ENCODE results near the gene CCDC60. TPM values are rescaled to one million over a fixed set of nuclear protein-coding genes. Genes with fewer than 3 reads are reported as not detected.

CCDC60 gene, protein sequence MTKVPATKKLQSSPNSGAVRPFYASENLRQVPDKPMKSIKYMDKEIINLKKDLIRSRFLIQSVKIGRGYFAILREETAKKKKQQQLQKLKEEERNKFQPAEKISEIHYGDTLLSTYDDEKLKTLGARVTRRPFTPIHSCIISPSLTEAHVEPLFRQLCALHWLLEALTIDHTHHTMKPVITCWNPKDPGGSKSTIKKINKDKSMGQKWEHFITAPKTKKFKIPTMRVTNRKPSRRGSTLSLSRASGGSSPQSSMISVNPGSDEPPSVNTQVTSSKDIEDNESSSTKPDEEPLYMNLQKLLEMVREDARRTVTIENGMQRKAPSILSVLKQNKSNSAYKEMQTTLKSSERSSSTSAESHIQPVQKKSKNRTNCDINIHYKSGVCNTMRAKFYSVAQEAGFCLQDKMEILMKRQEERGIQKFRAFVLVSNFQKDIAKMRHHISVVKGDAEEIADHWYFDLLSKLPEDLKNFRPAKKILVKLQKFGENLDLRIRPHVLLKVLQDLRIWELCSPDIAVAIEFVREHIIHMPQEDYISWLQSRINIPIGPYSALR
- total RNA-seq = not detected

GRCh38 chr12:119334430-119335170 lies at the start of gene CCDC60:
CCDC60 (plus strand) TSS chr12:119334729; CDS start chr12:119335177, 448 bp downstream.
- Mint-ChIP-seq H3K9me3 (no peaks in the 10 kb centered on the region), H3K4me1 (no peaks in the 10 kb centered on the region), H3K27ac (no peak within 1 kb of the TSS), H3K27me3 (peaks cover 12% of the 10 kb centered on the region), H3K36me3 (ENCODE audit: low read depth) (no peaks in the 10 kb centered on the region), H3K4me3 (no peak within 1 kb of the TSS)
- ATAC-seq (replicated peaks) = no peak

DNA sequence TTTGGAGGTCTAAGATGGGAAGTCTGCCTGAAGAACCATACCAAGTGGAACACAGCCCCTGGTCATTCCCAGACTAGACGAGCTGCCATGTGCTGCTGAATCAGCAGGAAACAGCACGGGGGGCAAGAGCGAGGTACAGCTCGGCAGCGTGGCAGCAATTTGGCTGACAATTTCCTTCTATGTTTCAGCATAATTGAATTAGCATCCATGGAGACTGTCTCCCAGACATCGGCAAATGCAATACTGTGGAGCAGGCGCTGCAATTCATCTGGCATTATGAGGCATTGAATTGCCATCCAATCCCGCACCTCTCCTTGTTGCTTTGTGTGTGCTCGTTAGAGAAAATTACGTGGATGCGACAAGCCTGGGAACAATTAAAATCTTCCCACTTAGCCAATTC lies 46.0 kb upstream of the CCDC60 start:
- Mint-ChIP-seq H3K27ac (no peak overlapping the region), H3K4me3 (no peak overlapping the region), H3K27me3 (peaks cover 3% of the 10 kb centered on the region), H3K9me3 (no peaks in the 10 kb centered on the region), H3K4me1 (no peaks in the 10 kb centered on the region), H3K36me3 (ENCODE audit: low read depth) (no peaks in the 10 kb centered on the region)
- no peak for ATAC-seq (replicated peaks)

GRCh38 chr12:119292893-119293630 lies 41.5 kb upstream of the CCDC60 start:
- Mint-ChIP-seq H3K4me1 (no peaks in the 10 kb centered on the region), H3K9me3 (no peaks in the 10 kb centered on the region), H3K27me3 (peaks cover 1% of the 10 kb centered on the region), H3K4me3 (no peak overlapping the region), H3K27ac (no peak overlapping the region), H3K36me3 (ENCODE audit: low read depth) (no peaks in the 10 kb centered on the region)
- ATAC-seq (replicated peaks) = no peak

GRCh38 chr12:119294211-119294610 lies 40.3 kb upstream of the CCDC60 start:
- no peak overlapping the region for H3K27ac Mint-ChIP-seq
- no peaks in the 10 kb centered on the region for H3K36me3 Mint-ChIP-seq (ENCODE audit: low read depth)
- no peaks in the 10 kb centered on the region for H3K9me3 Mint-ChIP-seq
- no peak for ATAC-seq (replicated peaks)
- H3K4me1 Mint-ChIP-seq = no peaks in the 10 kb centered on the region
- no peak overlapping the region for H3K4me3 Mint-ChIP-seq
- no peaks in the 10 kb centered on the region for H3K27me3 Mint-ChIP-seq

DNA sequence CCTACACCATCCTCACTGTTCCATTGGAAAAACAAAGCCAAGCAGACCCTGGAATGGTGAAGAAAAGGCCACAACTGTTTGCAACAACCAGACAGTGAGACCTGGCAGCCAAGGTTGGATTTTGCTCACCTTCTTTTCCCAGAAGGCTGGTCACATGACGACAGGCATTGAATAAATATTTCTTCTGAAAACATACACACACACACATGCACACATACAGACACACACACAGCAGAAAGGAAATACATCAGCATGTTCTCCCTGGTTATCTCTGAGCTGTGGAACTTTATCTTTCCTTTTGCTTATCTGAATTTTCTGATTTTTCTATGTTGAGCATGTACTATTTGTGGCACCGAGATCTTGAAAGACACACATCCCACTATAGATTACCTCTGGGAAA lies 38.0 kb upstream of the CCDC60 start:
- Mint-ChIP-seq H3K27ac (no peak overlapping the region), H3K9me3 (no peaks in the 10 kb centered on the region), H3K36me3 (ENCODE audit: low read depth) (no peaks in the 10 kb centered on the region), H3K4me3 (no peak overlapping the region), H3K27me3 (peaks cover 3% of the 10 kb centered on the region), H3K4me1 (no peaks in the 10 kb centered on the region)
- no peak for ATAC-seq (replicated peaks)

DNA sequence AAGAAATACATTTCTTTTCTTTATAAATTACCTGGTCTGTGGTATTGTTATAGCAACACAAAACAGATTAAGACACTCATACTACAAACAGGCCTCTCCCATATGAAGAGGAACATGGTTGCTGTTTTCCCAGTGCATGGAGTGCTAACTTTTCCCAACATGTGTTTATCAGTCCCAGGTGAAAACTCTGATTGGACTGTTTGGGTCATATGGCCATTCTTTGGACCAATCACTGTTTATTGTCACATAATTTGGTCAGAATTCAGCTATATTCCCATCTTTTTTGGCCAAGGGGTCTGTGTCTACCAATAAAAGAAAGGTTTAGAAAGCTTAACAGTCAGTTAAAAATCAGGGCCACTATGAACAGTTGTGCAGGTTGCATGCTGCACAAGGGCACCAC lies 35.4 kb upstream of the CCDC60 start:
- no peaks in the 10 kb centered on the region for H3K36me3 Mint-ChIP-seq (ENCODE audit: low read depth)
- no peaks in the 10 kb centered on the region for H3K4me1 Mint-ChIP-seq
- H3K27ac Mint-ChIP-seq = no peak overlapping the region
- H3K4me3 Mint-ChIP-seq = no peak overlapping the region
- no peaks in the 10 kb centered on the region for H3K9me3 Mint-ChIP-seq
- peaks cover 3% of the 10 kb centered on the region for H3K27me3 Mint-ChIP-seq
- ATAC-seq (replicated peaks) = no peak

- Mint-ChIP-seq H3K27me3 (peaks cover 7% of the 10 kb centered on the region), H3K9me3 (no peaks in the 10 kb centered on the region), H3K4me3 (no peak overlapping the region), H3K36me3 (ENCODE audit: low read depth) (no peaks in the 10 kb centered on the region), H3K4me1 (no peaks in the 10 kb centered on the region), H3K27ac (no peak overlapping the region)
- ATAC-seq (replicated peaks) = no peak
Measured at GRCh38 chr12:119301379-119301778, 33.1 kb upstream of the CCDC60 start.

DNA sequence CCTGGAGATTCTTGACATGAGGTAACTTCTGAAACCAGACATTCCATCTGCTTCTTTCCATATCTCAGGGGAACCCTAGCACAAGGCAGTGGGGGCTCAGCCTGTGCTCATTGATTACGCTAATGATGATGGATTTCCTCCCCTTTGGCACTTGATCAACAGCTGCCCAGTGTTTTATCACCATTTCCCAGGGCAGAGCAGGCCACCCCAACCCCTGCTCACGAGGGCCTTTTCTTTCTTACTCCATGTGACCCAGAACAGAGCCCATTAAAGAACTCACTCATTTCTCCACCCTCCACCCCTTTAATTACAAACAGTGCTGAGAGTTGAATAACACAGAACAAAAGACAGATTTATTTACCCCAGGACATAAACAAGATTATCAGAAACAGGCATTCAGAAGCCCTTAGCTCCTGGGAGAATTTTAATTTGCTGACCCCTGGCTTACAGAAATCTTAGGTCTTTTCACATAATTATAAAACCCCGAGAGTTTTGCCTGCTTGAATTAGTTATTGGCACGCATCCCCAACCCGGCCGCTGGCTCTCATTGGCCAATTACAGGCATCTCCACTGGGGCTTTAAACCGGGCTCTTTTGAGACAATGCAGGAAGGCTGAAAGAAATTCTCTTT lies 32.0 kb upstream of the CCDC60 start:
- Mint-ChIP-seq H3K4me3 (no peak overlapping the region), H3K9me3 (no peaks in the 10 kb centered on the region), H3K36me3 (ENCODE audit: low read depth) (no peaks in the 10 kb centered on the region), H3K4me1 (no peaks in the 10 kb centered on the region), H3K27me3 (peaks cover 7% of the 10 kb centered on the region), H3K27ac (no peak overlapping the region)
- ATAC-seq (replicated peaks) = no peak

DNA sequence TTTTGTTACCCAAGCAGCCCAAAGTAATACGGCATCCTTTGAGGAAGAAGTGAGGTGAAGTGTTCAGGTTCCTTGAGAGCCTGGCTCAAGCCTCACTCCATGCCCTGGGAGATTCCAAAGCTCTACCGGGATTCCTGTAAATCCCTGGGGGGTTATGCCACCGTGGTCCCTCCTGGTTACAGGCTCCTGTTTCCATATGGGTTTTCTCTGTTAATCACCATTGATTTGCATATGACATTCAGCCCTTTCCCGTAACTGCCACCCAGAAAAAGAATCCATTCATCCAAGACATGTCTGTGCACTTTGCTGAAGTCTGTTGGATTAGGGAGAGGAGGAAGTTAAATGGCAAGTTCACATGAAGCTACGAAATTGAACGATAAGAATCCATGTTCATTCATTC lies 27.9 kb upstream of the CCDC60 start:
- H3K27me3 Mint-ChIP-seq = peaks cover 4% of the 10 kb centered on the region
- no peak overlapping the region for H3K27ac Mint-ChIP-seq
- no peak for ATAC-seq (replicated peaks)
- H3K4me1 Mint-ChIP-seq = no peaks in the 10 kb centered on the region
- H3K36me3 Mint-ChIP-seq (ENCODE audit: low read depth) = no peaks in the 10 kb centered on the region
- H3K9me3 Mint-ChIP-seq = no peaks in the 10 kb centered on the region
- no peak overlapping the region for H3K4me3 Mint-ChIP-seq

DNA sequence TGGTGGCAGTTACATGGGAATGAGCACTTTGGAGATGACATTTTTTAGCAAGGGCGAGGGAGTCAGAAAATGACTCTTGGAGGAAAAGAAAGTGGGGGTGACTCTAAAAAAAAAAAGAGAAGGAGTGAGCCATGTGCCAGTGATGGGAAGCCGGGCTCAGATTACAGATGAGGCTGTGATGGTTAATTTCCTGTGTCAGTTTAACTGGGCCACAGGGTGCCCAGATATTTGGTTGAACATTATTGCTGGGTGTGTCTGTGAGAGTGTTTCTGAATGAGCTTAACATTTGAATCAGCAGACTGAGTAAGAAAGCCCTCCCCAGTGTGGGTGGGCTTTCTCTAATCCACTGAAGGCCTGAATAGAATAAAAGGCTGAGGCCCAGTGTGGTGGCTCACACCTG lies 26.8 kb upstream of the CCDC60 start:
- no peaks in the 10 kb centered on the region for H3K36me3 Mint-ChIP-seq (ENCODE audit: low read depth)
- H3K27ac Mint-ChIP-seq = no peak overlapping the region
- H3K9me3 Mint-ChIP-seq = no peaks in the 10 kb centered on the region
- H3K4me3 Mint-ChIP-seq = no peak overlapping the region
- H3K27me3 Mint-ChIP-seq = peaks cover 7% of the 10 kb centered on the region
- ATAC-seq (replicated peaks) = no peak
- H3K4me1 Mint-ChIP-seq = no peaks in the 10 kb centered on the region

DNA sequence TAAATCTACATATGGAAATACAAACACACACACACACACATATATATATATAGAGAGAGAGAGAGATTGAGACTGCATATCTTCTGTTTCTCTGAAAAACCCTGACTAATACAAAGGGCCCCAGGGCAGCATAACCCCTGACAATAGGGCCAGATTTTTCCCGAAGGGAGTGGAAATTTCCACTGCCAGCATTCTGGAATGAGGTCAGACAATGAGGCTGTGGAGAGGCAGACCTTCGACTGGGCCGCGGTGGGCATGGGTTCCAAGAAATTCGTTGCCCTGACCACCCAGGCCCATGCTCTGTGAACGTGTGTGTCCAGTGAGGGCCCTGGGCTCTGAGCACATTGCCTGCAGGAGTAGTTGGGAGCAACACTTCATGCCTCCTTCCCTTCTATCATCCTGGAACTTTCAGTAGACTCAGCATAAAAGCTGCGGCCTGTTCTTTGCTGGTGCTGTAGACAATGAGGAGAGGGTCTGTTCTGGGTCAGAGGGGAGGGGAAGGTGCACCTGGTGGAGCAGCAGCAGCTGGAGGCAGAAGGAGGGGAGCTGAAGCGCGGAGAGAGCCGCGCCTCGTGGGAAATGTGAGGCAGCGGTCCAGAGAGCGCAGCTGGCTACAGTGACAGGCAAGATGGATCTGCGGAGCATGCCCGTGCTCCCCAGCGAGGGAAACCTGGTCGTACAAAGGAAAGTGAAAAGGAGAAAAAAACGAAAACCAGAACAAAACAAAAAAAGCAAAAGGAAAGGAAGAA lies 25.6 kb upstream of the CCDC60 start:
- H3K27me3 Mint-ChIP-seq = peaks cover 7% of the 10 kb centered on the region
- H3K4me3 Mint-ChIP-seq = no peak overlapping the region
- no peak overlapping the region for H3K27ac Mint-ChIP-seq
- no peaks in the 10 kb centered on the region for H3K9me3 Mint-ChIP-seq
- no peak for ATAC-seq (replicated peaks)
- no peaks in the 10 kb centered on the region for H3K4me1 Mint-ChIP-seq
- H3K36me3 Mint-ChIP-seq (ENCODE audit: low read depth) = no peaks in the 10 kb centered on the region

DNA sequence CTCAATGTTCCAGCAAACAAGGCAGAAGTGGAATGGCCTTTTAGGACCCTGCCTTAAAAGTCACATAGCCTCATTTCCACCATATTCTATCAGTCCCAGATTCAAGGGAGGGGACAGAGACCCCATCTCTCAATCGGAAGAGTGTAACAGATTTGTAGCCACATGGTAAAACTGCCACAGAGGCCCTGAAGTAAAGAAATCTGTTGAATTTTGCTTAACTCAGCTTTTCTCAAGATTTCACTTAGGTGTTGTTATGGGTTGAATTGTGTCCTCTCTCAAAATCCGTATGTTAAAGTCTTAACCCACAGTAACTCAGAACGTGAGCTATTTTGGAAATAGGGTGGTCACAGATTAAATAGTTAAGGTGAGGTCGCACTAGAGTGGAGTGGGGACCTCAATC lies 22.7 kb upstream of the CCDC60 start:
- Mint-ChIP-seq H3K4me3 (no peak overlapping the region), H3K4me1 (no peaks in the 10 kb centered on the region), H3K36me3 (ENCODE audit: low read depth) (no peaks in the 10 kb centered on the region), H3K27ac (no peak overlapping the region), H3K9me3 (no peaks in the 10 kb centered on the region), H3K27me3 (peaks cover 7% of the 10 kb centered on the region)
- no peak for ATAC-seq (replicated peaks)

- Mint-ChIP-seq H3K4me1 (no peaks in the 10 kb centered on the region), H3K36me3 (ENCODE audit: low read depth) (no peaks in the 10 kb centered on the region), H3K9me3 (no peaks in the 10 kb centered on the region), H3K27me3 (peaks cover 7% of the 10 kb centered on the region), H3K4me3 (no peak overlapping the region), H3K27ac (no peak overlapping the region)
- ATAC-seq (replicated peaks) = no peak
Measured at GRCh38 chr12:119312904-119313303, 21.6 kb upstream of the CCDC60 start.

GRCh38 chr12:119314290-119314689 lies 20.2 kb upstream of the CCDC60 start:
- H3K9me3 Mint-ChIP-seq = no peaks in the 10 kb centered on the region
- H3K4me1 Mint-ChIP-seq = no peaks in the 10 kb centered on the region
- ATAC-seq (replicated peaks) = no peak

More at GRCh38 chr12:119314290-119314689, 20.2 kb upstream of the CCDC60 start:
- H3K36me3 Mint-ChIP-seq (ENCODE audit: low read depth) = no peaks in the 10 kb centered on the region
- H3K27me3 Mint-ChIP-seq = peaks cover 10% of the 10 kb centered on the region
- H3K4me3 Mint-ChIP-seq = no peak overlapping the region
- no peak overlapping the region for H3K27ac Mint-ChIP-seq
